IPS-20b (cell line): ENCODE results near the gene SRGAP3.
A peak's percentile ranks its signal among the peaks of the same experiment; 100 is the strongest.

ENCODE experiments used
- H3K27ac ChIP-seq: one replicate; pipeline ENCODE4 v1.5.1; 2013; ENCODE audit warnings: low read length
- H3K27me3 ChIP-seq: 2 replicates; pipeline ENCODE4 v1.6.1; 2013; ENCODE audit warnings: mild to moderate bottlenecking, low read length, inconsistent platforms; ENCODE audit not compliant: insufficient read depth
- H3K36me3 ChIP-seq: 2 replicates; pipeline ENCODE4 v1.6.1; 2013; ENCODE audit warnings: low read depth, mild to moderate bottlenecking, inconsistent platforms, low read length, moderate library complexity; ENCODE audit not compliant: insufficient read depth
- H3K4me1 ChIP-seq: 2 replicates; pipeline ENCODE4 v1.6.1; 2013; ENCODE audit warnings: mild to moderate bottlenecking, control low read depth, inconsistent platforms, low read length, moderate library complexity; ENCODE audit not compliant: insufficient read depth
- H3K4me3 ChIP-seq: 2 replicates; pipeline ENCODE4 v1.5.1; 2013; ENCODE audit warnings: mild to moderate bottlenecking, low read length, inconsistent platforms
- H3K9ac ChIP-seq: 2 replicates; pipeline ENCODE4 v1.6.1; 2013; ENCODE audit warnings: low read depth, mild to moderate bottlenecking, inconsistent platforms, low read length, moderate library complexity
- H3K9me3 ChIP-seq: 2 replicates; pipeline ENCODE4 v1.6.1; 2013; ENCODE audit warnings: mild to moderate bottlenecking, low read depth, low read length, inconsistent platforms; ENCODE audit not compliant: insufficient read depth

SRGAP3 gene

GRCh38 chr3:9183811-9184460 lies 65.5 kb downstream of the SRGAP3 start:
- Histone ChIP-seq H3K9ac (peak overlapping the region; percentile 53; the same call in 1 of the 2 replicates), H3K27me3 (no peaks in the 10 kb centered on the region)

DNA sequence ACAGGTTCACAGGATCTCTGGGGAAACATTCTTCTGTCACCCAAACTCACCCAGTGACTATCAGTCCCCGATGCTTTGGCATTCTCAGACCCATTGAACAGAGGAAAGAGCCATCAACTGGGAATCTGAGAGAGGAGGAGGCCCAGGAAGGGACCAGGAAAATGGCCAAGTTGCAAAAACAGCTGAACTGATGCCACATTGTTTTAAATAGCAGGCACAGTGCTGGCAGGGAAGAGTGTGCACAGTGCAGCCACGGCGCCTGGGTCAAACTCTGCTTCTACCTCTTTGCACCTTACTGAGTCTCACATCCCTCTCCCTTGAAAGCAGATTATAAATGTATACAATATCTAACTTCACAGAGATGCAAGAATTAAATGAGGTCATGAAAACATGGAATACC lies 66.4 kb downstream of the SRGAP3 start:
- Histone ChIP-seq H3K9ac (no peak overlapping the region; the same call in 1 of the 2 replicates), H3K4me1 (peaks cover 16% of the 10 kb centered on the region; the same call in 1 of the 2 replicates), H3K27me3 (no peaks in the 10 kb centered on the region), H3K9me3 (no peaks in the 10 kb centered on the region), H3K36me3 (no peaks in the 10 kb centered on the region), H3K27ac (no peak overlapping the region), H3K4me3 (no peak overlapping the region; the same call in 1 of the 2 replicates)

More at GRCh38 chr3:9183811-9184460, 65.5 kb downstream of the SRGAP3 start:
- Histone ChIP-seq H3K4me3 (peak overlapping the region; percentile 4; the same call in 1 of the 2 replicates), H3K4me1 (peaks cover 16% of the 10 kb centered on the region; the same call in 1 of the 2 replicates), H3K36me3 (no peaks in the 10 kb centered on the region), H3K9me3 (no peaks in the 10 kb centered on the region), H3K27ac (peak overlapping the region; percentile 20)

GRCh38 chr3:9180764-9181117 lies 68.7 kb downstream of the SRGAP3 start:
- no peak overlapping the region for H3K4me3 ChIP-seq
- no peak overlapping the region for H3K27ac ChIP-seq
- H3K27me3 ChIP-seq, result no peaks in the 10 kb centered on the region
- no peaks in the 10 kb centered on the region for H3K9me3 ChIP-seq
- peaks cover 16% of the 10 kb centered on the region; the same call in 1 of the 2 replicates for H3K4me1 ChIP-seq
- no peak overlapping the region for H3K9ac ChIP-seq
- no peaks in the 10 kb centered on the region for H3K36me3 ChIP-seq

DNA sequence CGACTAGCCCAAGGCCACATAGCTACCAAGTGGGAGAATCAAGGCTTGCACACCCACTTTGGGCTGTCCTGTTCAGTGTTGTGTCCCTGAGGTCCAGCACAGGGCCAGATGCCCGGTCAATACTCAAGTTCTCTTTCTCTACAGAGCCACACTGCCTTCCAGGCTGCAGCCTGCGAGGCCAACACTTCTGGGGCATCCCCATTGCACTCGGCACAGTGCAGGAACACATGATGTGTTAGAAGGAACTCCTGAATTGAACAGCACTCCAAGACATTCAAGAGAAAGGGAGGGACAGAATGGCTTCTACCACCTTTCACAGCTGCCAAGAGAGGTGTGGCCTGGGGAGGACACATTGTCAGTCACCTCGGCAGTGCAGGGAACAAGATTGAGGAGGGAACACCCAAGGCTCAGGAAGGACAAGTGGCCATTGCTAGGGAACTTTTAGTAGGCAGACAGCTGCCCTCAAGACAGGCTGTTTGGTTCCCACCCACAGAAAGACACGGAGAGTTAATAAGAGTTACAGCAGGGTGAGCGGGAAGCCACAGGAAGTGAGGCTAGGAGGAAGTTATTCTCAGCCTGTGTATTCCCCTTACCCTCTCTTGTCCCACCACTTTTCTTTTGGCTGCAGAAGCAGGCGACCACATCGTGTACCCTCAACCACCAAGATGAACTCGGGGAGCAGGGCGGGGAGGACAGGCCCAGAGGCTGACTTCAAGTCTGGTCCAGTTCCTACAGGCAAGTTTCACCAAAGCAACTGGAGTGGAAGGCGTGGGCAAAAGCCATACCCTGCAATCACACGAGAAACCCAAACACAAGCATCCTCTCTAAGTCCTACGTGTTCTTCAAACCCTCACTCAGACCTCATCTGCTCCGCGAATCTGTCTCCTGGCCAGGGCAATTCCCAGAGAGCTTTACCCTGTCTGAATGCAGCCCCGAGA lies 69.4 kb downstream of the SRGAP3 start:
- H3K27ac ChIP-seq, result no peak overlapping the region

GRCh38 chr3:9178697-9179096 lies 70.7 kb downstream of the SRGAP3 start:
- H3K36me3 ChIP-seq, result no peaks in the 10 kb centered on the region
- H3K9ac ChIP-seq, result no peak overlapping the region
- no peak overlapping the region for H3K4me3 ChIP-seq
- no peaks in the 10 kb centered on the region for H3K27me3 ChIP-seq
- H3K27ac ChIP-seq, result no peak overlapping the region
- H3K9me3 ChIP-seq, result no peaks in the 10 kb centered on the region
- H3K4me1 ChIP-seq, result peaks cover 7% of the 10 kb centered on the region; the same call in 1 of the 2 replicates

More for the DNA sequence above, 69.4 kb downstream of the SRGAP3 start:
- Histone ChIP-seq H3K4me1 (peaks cover 16% of the 10 kb centered on the region; the same call in 1 of the 2 replicates), H3K9ac (no peak overlapping the region), H3K36me3 (no peaks in the 10 kb centered on the region), H3K27me3 (no peaks in the 10 kb centered on the region), H3K4me3 (no peak overlapping the region), H3K9me3 (no peaks in the 10 kb centered on the region)

GRCh38 chr3:9175421-9175820 lies 74.0 kb downstream of the SRGAP3 start:
- Histone ChIP-seq H3K4me1 (no peaks in the 10 kb centered on the region), H3K9me3 (no peaks in the 10 kb centered on the region), H3K27me3 (no peaks in the 10 kb centered on the region), H3K9ac (no peak overlapping the region), H3K36me3 (no peaks in the 10 kb centered on the region), H3K27ac (no peak overlapping the region), H3K4me3 (no peak overlapping the region)

GRCh38 chr3:9173445-9173844 lies 76.0 kb downstream of the SRGAP3 start:
- no peaks in the 10 kb centered on the region for H3K36me3 ChIP-seq

DNA sequence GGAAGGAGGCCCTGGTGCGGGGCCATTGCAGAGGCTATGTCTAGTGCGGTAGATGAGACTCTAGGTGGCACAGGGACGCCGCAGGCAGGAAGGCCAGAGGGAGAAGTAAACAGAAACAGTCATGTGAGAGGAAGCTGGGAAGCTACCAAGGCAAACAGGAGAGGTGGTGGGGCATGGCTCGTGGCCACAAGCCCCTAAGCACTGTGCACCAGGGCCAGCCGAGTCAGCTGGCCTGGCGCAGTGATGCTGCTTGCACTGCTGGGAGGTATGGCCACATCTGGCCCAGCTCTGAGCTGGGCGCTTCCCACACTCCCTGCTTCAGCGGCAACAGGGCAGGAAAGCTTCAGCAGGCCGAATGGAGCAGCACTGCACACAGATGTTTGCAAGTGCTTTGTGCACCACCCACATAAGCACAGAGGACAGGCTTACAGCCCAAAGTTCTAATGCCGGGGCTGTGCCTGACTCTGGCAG lies 76.6 kb downstream of the SRGAP3 start:
- Histone ChIP-seq H3K36me3 (no peaks in the 10 kb centered on the region), H3K4me3 (no peak overlapping the region), H3K27ac (no peak overlapping the region), H3K27me3 (no peaks in the 10 kb centered on the region), H3K4me1 (no peaks in the 10 kb centered on the region), H3K9me3 (no peaks in the 10 kb centered on the region), H3K9ac (no peak overlapping the region)

More at GRCh38 chr3:9173445-9173844, 76.0 kb downstream of the SRGAP3 start:
- H3K9ac ChIP-seq, result no peak overlapping the region
- H3K4me1 ChIP-seq, result no peaks in the 10 kb centered on the region
- no peaks in the 10 kb centered on the region for H3K27me3 ChIP-seq
- no peak overlapping the region for H3K4me3 ChIP-seq
- no peak overlapping the region for H3K27ac ChIP-seq
- H3K9me3 ChIP-seq, result no peaks in the 10 kb centered on the region

DNA sequence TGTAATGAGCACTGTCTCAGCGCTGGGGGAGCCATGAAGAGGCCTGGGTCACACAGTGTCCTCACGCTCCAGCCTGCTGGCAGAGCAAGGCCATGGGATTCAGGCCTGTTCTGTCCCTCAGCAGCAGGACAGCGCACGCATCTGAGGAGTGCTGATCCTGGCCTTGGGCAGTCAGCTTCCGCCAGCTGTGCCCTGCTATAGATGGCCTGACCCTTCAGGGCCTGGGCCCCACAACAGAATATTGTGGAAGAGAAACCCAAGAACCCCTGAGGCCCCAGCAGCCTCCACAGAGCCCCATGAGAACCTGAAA lies 78.6 kb downstream of the SRGAP3 start:
- no peaks in the 10 kb centered on the region for H3K36me3 ChIP-seq
- no peak overlapping the region for H3K27ac ChIP-seq
- H3K9ac ChIP-seq, result no peak overlapping the region
- no peaks in the 10 kb centered on the region for H3K27me3 ChIP-seq
- H3K9me3 ChIP-seq, result no peaks in the 10 kb centered on the region
- no peaks in the 10 kb centered on the region for H3K4me1 ChIP-seq
- H3K4me3 ChIP-seq, result no peak overlapping the region

DNA sequence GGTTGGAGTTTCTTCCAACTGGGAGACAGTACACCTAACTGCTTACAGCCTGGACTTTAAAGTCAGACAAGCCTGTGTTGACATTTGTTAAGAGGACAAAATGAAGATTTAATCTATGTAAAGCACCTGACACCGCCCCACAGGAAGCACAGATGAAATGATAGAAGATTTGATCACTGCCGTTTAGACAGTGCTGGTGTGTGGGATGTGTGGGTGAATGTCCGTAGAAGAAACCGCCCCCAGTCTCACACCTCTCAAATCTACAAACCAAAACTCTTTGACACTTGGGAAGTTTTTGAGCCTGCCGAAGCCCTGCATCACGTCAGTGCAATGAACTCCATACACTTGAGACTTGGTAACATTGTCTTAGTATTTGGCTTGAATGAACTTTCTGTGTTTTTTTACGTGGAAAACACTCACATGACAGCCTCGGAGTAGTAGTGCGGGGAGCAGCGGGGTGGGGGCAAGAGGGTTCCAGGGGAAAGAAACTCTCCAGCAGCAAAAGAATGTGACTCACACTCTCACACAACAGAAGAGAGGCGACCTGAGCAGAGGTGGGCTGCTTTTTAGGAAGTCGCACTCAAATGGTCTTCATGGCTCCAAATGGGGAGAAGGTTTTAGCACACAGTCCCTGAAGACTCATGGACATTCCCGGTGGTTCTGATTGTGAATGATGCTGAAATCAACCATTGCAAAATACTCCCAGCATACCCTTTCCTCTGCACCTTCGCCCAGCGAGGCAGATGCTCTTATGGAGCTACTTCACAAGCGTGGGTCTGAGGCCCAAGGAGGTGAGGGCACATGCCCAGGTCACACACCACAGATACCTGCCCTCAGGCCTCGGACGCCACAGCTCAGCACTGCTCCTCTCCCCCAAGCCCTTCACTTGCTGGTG lies 79.2 kb downstream of the SRGAP3 start:
- Histone ChIP-seq H3K4me3 (no peak overlapping the region), H3K36me3 (no peaks in the 10 kb centered on the region), H3K27me3 (no peaks in the 10 kb centered on the region), H3K9ac (no peak overlapping the region), H3K4me1 (no peaks in the 10 kb centered on the region), H3K9me3 (no peaks in the 10 kb centered on the region), H3K27ac (no peak overlapping the region)

- no peaks in the 10 kb centered on the region for H3K36me3 ChIP-seq
- no peak overlapping the region for H3K4me3 ChIP-seq
- H3K27ac ChIP-seq, result no peak overlapping the region
- no peaks in the 10 kb centered on the region for H3K27me3 ChIP-seq
- H3K4me1 ChIP-seq, result no peaks in the 10 kb centered on the region
- H3K9me3 ChIP-seq, result no peaks in the 10 kb centered on the region
- no peak overlapping the region for H3K9ac ChIP-seq
These were observed 80.1 kb downstream of the SRGAP3 start for GRCh38 chr3:9169326-9169725.
